Activated CD8-positive, alpha-beta memory T cell treated with anti-CD3 and anti-CD28 coated beads, Interleukin-2, amount 50 U/mL, for 24 hours (primary cell): ENCODE measurements around the gene SYCP3.
"Not testable (repeated sequence)": the region's sequence is repeated elsewhere in the genome, so short reads cannot be mapped to it uniquely, and the experiment has no call there.

Experiments used
- DNase-seq: peaks from one replicate; pipeline ENCODE4 v3.0.0-alpha.2; 2020; ENCODE audit errors: extremely low read depth

The SYCP3 gene

DNA sequence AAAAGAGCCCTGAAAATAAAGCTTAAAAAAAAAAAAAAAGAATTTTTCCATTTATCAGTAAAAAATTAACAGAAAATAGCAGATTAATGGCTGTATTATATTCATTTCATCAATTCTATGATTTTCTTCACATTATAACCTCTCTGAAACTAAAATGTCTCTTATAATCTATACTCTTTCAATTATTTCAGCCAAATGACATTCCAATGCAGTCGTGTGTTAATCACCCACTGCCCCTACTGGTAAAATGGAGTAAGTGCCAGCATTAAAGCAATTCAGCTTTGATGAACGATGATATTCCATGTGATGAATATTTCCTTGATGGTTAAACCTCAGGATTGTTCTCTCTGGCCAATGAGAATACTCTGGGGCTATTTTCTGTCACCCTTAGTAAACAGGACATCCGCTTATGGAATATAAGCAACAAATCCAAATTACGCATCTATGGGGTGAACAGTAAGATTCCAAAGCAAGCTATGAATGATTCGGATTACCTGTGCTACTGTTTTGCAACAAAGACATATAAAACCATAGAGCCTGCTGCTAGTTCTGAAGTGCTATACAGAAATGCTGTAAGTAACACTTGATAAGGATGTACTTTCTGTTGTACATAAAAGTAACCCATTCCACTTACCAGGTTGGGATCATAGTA, 20.3 kb upstream of the SYCP3 start:
- DNase-seq = no peak

DNA sequence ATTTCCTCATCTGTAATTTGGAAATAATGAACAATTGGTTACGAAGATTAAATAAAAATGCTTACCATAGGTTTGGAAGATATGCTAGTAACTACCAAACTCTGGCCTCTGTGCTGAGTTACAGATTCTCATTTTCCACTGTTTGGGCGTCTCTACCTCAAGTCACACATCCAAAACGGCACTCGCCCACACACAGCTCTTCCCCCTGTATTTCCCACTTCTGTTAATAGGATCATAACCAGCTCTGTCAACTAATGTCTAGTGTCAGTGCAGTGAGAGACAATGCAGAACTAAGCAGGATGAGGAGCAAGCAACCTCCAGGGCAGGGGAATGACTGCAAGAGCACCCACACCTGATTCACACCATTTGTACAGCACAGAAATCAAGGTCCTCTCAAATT, 10.9 kb upstream of the SYCP3 start:
- no peak for DNase-seq

DNA sequence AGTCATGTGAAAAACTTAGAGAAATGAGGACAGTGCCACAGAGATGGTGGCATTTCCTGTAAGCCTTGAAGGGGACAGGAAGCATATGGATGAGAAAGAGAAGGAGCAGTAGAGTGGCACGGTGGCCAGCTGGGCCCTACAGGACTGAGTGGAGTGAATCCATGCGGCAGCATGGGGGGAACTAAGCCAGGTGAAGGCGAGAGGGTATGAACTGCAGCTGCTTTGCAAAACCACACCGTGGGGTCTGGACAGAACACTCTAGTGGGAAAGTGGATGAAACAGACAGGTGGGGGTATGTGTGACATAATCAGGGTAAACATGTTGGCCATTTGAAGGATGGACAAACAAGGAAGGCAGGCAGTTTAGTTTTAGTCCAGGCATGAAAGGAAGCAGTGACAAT, 10.4 kb upstream of the SYCP3 start:
- no peak for DNase-seq

DNA sequence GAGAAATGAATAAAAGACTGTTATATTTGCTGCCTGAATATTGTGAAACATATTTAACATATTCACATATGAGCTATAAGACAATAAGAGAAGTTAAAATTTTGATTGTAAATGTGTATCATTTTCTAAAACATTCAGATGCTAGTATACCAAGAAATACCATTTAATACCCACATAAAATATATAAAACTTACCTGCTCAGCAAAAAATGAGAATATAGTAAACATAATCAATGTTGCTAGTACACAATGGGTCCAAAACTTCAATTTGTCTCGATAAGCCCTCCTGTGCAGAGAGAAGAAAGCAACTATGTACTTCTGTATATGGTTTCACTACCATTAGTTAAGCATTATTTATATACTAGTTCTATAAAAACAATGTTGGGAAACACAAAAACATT, 9.6 kb upstream of the SYCP3 start:
- no peak for DNase-seq

DNA sequence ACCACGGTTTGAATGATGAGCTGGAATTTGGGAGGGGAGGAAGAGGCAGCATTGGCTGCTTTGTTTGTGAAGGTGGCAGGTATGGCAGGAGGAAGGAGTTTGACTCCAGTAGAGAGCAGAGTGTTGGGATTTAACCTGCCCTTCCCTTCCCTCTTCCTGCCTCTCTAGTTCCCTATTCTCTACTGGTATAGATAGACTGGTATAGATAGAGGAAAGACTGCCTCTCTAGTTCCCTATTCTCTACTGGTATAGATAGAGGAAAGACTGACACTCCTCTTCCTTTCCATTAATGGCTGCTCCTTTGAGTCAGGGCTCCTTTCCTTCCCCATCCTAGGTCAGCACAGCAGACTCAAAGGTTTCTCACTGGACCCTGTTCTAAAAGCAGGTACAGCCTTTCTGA, 8.4 kb upstream of the SYCP3 start:
- DNase-seq = no peak

DNA sequence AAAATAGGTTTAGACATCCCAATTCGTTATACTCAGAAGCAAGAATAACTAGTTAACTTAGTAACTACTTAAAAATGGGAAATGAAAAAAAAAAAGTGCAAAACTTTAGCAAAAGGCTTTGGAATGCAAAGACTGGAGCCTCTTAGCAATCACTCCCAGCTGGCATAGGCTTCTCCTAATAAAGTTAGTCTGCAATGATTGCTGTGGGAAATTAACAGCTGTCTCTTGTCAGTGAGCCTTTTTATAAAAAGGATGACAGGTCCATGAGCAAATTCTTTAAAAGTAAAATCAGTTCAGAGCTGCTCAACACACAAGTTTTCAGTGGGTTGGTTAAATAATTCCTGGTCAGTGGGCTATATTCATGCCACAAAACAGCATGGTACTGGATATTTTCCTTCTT, 7.4 kb upstream of the SYCP3 start:
- no peak for DNase-seq

DNA sequence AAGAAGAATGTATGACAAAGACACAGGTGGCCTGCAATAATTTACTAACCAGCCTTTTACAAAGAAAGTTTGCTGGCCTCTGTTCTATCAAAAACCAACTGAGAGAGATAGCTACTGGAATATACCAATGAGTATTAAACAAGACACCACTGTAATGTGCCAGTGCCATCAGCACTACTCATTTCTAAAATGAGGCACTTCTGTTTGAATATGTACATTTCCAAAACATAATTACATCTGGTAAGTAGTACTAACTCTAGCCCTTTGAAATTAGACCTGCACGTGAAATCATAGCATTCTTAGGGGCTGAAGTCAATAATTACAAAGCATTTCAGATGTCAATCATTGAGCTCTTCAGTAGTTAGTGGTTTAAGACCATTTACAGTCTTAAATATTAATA, 6.9 kb upstream of the SYCP3 start:
- DNase-seq = no peak

DNA sequence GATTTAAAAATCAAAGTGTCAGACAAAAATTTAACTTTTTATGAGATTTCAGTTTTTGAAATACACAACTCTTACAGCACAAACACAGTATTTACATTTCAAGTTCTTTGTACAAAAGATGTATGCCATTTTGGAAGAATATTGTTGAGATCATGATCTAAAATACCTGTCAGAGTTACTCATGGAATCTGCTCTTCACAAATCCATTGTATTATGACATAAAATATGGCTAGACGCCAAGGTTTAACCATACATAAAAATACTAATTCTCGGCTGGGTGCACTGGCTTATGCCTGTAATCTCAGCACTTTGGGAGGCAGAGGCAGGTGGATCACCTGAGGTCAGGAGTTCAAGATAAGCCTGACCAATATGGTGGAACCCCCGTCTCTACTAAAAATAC, 6.2 kb upstream of the SYCP3 start:
- DNase-seq = no peak

GRCh38 chr12:101743724-101744472, 4.6 kb upstream of the SYCP3 start:
- DNase-seq = no peak

DNA sequence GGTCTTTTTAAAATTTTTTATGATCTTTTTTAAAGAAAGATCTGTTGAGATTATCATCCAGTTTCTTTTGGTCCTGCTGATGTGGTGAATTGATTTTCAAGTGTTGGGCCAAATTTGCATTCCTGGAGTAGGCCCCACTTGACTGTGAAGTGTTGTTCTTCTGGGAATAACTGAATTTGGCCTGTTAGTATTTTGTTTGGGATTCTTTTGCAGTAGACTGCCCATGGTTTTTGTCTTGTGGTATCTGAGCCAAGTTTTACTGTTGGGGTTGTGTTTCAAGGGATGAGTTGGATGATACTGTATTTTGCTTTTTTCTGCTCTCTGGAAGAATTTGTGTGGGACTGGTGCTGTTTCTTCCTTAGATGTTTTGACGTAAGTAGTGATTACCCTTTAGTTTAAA, 4.0 kb upstream of the SYCP3 start:
- no peak for DNase-seq

DNA sequence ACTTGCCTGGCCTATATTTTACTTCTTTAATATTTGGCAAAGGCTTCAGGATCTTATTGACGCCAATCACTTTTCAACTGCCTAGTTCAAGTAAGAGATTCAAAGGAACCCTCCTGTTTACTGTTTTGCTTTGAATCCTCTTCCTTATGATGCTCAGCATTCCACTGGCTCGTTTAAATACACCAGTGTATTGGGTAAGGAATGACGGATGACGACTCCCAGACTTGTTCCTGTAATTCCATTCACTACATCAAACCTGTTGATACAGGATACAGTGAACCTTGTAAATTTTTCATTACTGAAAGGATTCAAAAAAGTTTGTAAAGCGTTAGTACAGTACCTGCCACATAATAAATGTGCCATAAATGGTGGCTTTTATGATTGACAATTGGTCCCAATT, 1.7 kb upstream of the SYCP3 start:
- no peak for DNase-seq

DNA sequence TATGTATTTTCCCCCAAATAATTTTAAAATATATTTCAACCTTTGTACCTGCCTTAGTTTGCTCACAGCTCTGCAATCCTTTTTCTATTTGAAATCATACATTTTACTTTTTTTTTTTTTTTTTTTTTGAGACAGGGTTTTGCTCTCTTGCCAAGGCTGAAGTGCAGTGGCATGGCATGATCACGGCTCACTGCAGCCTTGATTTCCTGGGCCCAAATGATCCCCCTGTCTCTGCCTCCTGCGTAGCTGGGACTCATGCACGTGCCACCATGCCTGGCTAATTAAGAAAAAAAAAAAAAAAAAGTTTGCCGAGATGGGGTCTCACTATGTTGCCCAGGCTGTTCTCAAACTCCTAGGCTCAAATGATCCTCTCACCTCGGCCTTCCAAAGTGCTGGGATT, 1.3 kb upstream of the SYCP3 start:
- no peak for DNase-seq

DNA sequence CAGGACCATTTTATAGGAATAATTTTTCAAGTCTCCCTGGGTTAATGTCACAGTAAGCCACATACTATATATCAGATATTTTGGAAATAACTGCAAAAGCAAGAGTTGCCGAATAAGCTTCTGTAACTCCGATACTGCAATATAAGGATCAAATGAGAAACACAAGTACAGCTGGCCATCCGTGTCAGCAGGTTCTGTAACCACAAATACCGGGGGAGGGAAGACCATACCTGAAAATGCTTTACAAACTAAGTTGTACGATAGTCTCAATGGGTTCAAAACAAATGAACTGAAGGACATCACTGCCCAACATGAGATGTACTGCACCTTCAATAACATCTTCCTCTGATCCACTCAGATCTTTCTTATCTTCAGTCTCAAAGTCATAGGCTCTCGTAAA, 1.8 kb downstream of the SYCP3 start:
- no peak for DNase-seq

DNA sequence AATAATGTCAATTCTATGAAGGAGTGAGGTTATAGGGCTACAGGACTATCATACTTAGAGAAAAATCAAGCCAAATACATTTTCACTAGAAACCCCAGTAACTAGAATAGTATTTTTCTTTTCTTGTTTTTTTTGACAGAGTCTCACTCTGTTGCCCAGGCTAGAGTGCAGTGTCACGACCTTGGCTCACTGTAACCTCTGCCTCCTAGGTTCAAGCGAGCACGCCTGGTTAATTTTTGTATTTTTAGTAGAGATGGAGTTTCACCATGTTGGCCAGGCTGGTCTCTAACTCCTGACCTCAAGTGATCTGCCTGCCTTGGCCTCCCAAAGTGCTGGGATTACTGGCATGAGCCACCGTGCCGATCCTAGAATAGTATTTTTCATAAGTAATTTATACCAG, 4.8 kb downstream of the SYCP3 start:
- not testable (repeated sequence) for DNase-seq

- DNase-seq = no peak
Observed at GRCh38 chr12:101733166-101733565, 6.1 kb downstream of the SYCP3 start.

GRCh38 chr12:101732318-101732717, 6.9 kb downstream of the SYCP3 start:
- no peak for DNase-seq

DNA sequence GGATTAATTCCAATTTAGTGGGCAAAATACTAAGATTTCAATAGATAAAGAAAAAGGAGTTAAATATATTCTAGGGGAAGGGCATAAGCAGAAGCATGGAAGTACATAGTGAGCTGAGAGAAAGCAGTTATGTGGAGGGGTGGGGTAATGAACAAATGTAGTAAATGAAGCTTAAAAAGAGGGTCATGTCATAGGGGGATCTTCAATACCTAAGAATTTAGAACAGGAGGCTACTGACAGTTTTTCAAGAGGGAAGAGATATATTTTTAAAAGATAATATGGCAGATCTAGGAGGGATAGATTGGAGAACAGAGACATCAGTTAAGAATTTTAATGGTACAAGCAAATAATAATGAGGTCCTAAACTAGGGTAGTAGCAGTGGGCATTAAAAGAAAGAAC, 9.4 kb downstream of the SYCP3 start:
- DNase-seq = no peak

DNA sequence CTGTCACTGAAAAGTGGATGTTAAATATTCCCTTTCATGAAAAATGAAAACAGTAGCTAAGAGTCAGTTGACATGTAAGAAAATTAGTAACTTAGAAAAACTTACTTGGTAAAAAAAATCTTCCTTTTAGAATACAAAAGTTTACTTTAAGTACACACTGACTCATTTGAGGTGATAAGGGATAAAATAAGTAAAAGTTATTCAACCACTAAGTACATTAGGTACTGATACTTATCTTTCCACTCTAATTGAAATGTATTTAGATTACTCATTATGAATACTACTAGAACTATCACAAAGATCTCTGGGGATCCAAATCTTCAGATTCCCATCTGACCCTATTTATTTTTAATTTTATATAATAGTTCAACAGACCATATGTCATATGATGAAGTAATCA, 12.2 kb downstream of the SYCP3 start:
- no peak for DNase-seq

- DNase-seq = no peak
Observed at GRCh38 chr12:101722392-101722791, 16.9 kb downstream of the SYCP3 start.

GRCh38 chr12:101720118-101720517, 19.1 kb downstream of the SYCP3 start:
- no peak for DNase-seq

- no peak for DNase-seq
Observed at GRCh38 chr12:101719566-101719965, 19.7 kb downstream of the SYCP3 start.

GRCh38 chr12:101714877-101715444, 24.3 kb downstream of the SYCP3 start:
- DNase-seq = no peak

DNA sequence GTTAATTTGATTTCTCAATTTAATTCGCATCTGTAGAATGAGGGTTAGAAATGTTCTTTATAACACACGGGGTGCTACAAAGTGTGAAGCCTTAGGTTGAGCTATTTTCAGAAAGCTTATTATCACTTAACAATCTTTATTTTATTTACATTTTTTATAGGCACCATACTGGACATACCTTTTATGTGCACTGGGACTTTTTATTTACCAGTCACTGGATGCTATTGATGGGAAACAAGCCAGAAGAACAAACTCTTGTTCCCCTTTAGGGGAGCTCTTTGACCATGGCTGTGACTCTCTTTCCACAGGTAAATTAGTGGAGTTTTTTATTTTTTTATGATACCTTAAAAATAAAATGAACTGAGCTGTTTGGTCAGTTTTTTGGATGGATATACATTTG, 25.3 kb downstream of the SYCP3 start:
- DNase-seq = no peak
